Body of pancreas (tissue), 4 donors: ENCODE results near the gene MYLK.

ENCODE experiments used
- CTCF ChIP-seq, 7 experiments: fragments of 450-650 bp in 4 of 7; fragments of 200-600 bp in 3 of 7; sonication (generic) in 3 of 7; IDR thresholded peaks; one replicate each; pipeline ENCODE4 v1.5.1; 2016 to 2019; ENCODE audit warnings: antibody characterized with exemption in 7 of 7
- POLR2A ChIP-seq, 3 donors: fragments of 450-650 bp; IDR thresholded peaks; one replicate each; pipeline ENCODE4 v1.6.1; 2016; ENCODE audit warnings: antibody characterized with exemption in 3 of 3, mild to moderate bottlenecking in 2 of 3

- TF ChIP-seq CTCF (IDR thresholded peaks at IDR 0.05): no peak
- TF ChIP-seq POLR2A (IDR thresholded peaks at IDR 0.05): no peak
These were observed 102.4 kb downstream of the MYLK start for GRCh38 chr3:123781571-123782275.
